ENCODE results near the gene DESI1.
"Not testable (repeated sequence)": the region's sequence is repeated elsewhere in the genome, so short reads cannot be mapped to it uniquely, and the experiment has no call there.

The DESI1 gene

GRCh38 chr22:41598081-41598480, 22.8 kb downstream of the DESI1 start:
- H3K27ac ChIP-seq, result no peak overlapping the region

DNA sequence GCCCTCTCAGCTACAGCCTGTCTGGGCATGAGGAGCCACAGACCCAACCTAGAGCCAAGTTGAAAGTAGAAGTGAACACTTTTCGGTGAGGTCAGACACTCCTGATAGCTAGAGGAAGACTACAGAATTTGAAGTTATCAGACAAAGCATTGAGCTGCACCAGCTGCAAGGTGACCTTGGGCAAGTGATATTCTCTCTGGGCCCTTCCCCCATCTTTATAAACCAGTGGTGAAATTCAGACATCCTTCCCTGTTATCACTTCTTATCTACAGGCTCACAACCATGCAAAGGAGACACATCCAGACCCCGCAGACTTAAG, 23.2 kb downstream of the DESI1 start:
- Histone ChIP-seq H3K27me3 (no peaks in the 10 kb centered on the region), H3K9me3 (no peaks in the 10 kb centered on the region), H3K4me1 (no peaks in the 10 kb centered on the region), H3K36me3 (peaks cover 9 to 31% (median 23%) of the 10 kb centered on the region in 3 donors), H3K4me3 (no peak overlapping the region), H3K27ac (no peak overlapping the region)
- intact Hi-C loops (cut with DNase I; ENCODE audit: low total_unique reads), result loop anchor here (5.0 kb wide), 1 partner anchor 45 kb away; no protein-coding TSS in a partner anchor
- no peak for TF ChIP-seq CTCF (IDR thresholded peaks at IDR 0.05)
- no peak for DNase-seq

More at GRCh38 chr22:41598081-41598480, 22.8 kb downstream of the DESI1 start:
- Histone ChIP-seq H3K4me1 (no peaks in the 10 kb centered on the region), H3K9me3 (no peaks in the 10 kb centered on the region), H3K36me3 (peaks cover 9 to 36% (median 27%) of the 10 kb centered on the region in 3 donors), H3K27me3 (no peaks in the 10 kb centered on the region), H3K4me3 (no peak overlapping the region)
- intact Hi-C loops (cut with DNase I; ENCODE audit: low total_unique reads), result loop anchor here (5.0 kb wide), 1 partner anchor 46 kb away; no protein-coding TSS in a partner anchor
- no peak for DNase-seq
- no peak for TF ChIP-seq CTCF (IDR thresholded peaks at IDR 0.05)

DNA sequence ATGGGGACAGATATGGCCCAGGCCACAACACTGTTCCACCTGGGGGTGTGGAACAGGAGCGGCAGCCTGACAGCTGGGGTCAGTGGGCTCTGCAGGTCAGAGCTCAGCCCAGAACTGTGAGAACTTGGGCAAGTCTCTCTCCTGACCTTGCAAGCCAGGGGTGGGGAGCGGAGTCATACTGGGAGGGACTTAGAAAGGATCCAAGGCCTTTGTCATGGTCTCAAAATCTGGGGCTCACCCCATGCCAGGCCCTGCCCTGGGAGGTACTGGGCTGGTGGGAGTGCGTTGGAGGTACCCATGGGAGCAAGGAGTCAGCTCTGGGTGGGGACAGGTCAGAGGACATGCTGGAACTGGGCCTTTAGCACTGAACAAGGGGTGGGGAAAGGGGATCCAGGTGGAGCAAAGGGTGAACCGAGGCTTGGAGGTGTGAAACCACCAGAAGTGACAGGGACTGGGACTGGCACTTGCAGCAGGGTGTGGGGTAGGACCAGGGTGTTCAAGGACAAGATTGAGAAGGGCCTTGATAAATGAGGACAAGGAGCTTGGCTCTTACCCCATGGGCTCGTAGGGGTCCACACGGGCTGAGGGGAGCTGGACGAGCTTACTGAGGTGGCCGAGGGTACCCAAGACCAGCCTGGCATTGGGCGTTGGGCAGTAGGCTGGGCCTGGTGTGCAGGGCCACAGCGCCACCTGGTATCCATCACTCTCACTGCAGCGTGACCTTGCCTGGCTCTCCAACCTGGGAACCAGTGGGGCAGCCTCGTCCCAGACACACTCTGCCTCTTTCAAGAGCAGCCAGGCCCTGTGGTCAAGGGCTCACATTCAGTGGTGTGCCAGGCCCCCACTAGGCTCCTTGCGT, 23.8 kb downstream of the DESI1 start:
- intact Hi-C loops (cut with DNase I; ENCODE audit: low total_unique reads), result loop anchor here (5.0 kb wide), 1 partner anchor 45 kb away; no protein-coding TSS in a partner anchor
- Histone ChIP-seq H3K27me3 (no peaks in the 10 kb centered on the region), H3K36me3 (peaks cover 6 to 25% (median 17%) of the 10 kb centered on the region in 3 donors), H3K9me3 (no peaks in the 10 kb centered on the region), H3K4me3 (no peak overlapping the region), H3K4me1 (no peaks in the 10 kb centered on the region), H3K27ac (no peak overlapping the region)
- TF ChIP-seq CTCF (IDR thresholded peaks at IDR 0.05), result peak; percentile 72 to 87
- peak; percentile 41 to 74 for DNase-seq

DNA sequence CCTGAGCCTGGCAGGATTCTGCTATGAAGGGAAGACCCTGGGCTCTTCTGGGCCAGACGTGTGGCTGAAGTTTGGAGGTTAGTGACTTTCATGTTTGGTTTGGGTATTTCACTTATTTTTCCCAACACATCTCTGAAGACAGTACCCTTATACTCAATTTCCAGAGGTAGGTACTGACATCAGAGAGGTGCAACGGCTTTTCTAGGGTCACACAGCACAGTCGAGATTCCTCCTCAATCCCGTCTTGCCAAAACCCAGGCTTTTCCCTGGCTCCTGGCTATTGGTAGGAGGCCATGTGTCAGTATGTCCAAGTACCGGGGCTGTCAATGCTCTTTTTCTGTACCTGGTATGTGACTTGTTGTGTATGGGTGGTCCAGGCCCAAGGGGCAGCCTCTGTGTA, 25.1 kb downstream of the DESI1 start:
- H3K27ac ChIP-seq, result no peak overlapping the region
- H3K27me3 ChIP-seq, result no peaks in the 10 kb centered on the region
- no peak for TF ChIP-seq CTCF (IDR thresholded peaks at IDR 0.05)
- intact Hi-C loops (cut with DNase I; ENCODE audit: low total_unique reads), result loop anchor here (5.0 kb wide), 1 partner anchor 43 kb away; no protein-coding TSS in a partner anchor
- H3K4me3 ChIP-seq, result no peak overlapping the region
- DNase-seq, result no peak
- H3K9me3 ChIP-seq, result no peaks in the 10 kb centered on the region
- peaks cover 0 to 12% (median 10%) of the 10 kb centered on the region in 3 donors for H3K36me3 ChIP-seq
- H3K4me1 ChIP-seq, result no peaks in the 10 kb centered on the region

- H3K27me3 ChIP-seq; DNase-seq; H3K4me3 ChIP-seq; H3K9me3 ChIP-seq; H3K27ac ChIP-seq; H3K36me3 ChIP-seq; intact Hi-C loops (cut with DNase I; ENCODE audit: low total_unique reads): not testable (repeated sequence)
- H3K4me1 ChIP-seq, result peaks cover 0 to 14% (median 6%) of the 10 kb centered on the region in 4 donors
These were observed 27.4 kb downstream of the DESI1 start for GRCh38 chr22:41593336-41593960.
